ENCODE data around the gene WDR27.
"Not testable (repeated sequence)": the region's sequence is repeated elsewhere in the genome, so short reads cannot be mapped to it uniquely, and the experiment has no call there.

WDR27 gene

GRCh38 chr6:169697115-169697514, 4.7 kb downstream of the WDR27 start:
- peak; percentile 10 for TF ChIP-seq CTCF (IDR thresholded peaks at IDR 0.05; ENCODE audit: insufficient read depth, low read length, poor library complexity, severe bottlenecking)
- not testable (repeated sequence) for H2AFZ ChIP-seq (ENCODE audit: low read depth, low read length, severe bottlenecking); H3K9me2 ChIP-seq (replicated peaks; ENCODE audit: insufficient read depth, low read length); H3K27ac ChIP-seq (ENCODE audit: low read depth, low read length); H3K4me2 ChIP-seq (ENCODE audit: low read depth, low read length, poor library complexity, severe bottlenecking); H3F3A ChIP-seq (ENCODE audit: insufficient read depth); H3K9me3 ChIP-seq (ENCODE audit: insufficient read depth, low read length); H3K36me3 ChIP-seq (ENCODE audit: low read length); H3K9ac ChIP-seq (ENCODE audit: low read length); H4K20me1 ChIP-seq (ENCODE audit: low read depth, low read length); H3K4me3 ChIP-seq (ENCODE audit: insufficient read depth, low read length, poor library complexity, severe bottlenecking); H3K27me3 ChIP-seq (ENCODE audit: low read length)
- H3K79me2 ChIP-seq (ENCODE audit: insufficient read depth, low read length), result peaks cover 50% of the 10 kb centered on the region

GRCh38 chr6:169695131-169695530, 6.7 kb downstream of the WDR27 start:
- no peaks in the 10 kb centered on the region for H4K20me1 ChIP-seq (ENCODE audit: low read depth, low read length)
- H3F3A ChIP-seq (ENCODE audit: insufficient read depth), result 0 out of 2 replicates have a peak, but pooled peaks cover 3% of the 10 kb centered on the region
- H3K79me2 ChIP-seq (ENCODE audit: insufficient read depth, low read length), result peaks cover 41% of the 10 kb centered on the region
- no peaks in the 10 kb centered on the region for H3K9me3 ChIP-seq (ENCODE audit: insufficient read depth, low read length)
- 0 out of 2 replicates have a peak, but pooled peaks cover 5% of the 10 kb centered on the region for H3K36me3 ChIP-seq (ENCODE audit: low read length)
- no peak overlapping the region for H3K9ac ChIP-seq (ENCODE audit: low read length)
- no peak overlapping the region for H3K4me2 ChIP-seq (ENCODE audit: low read depth, low read length, poor library complexity, severe bottlenecking)
- no peak for TF ChIP-seq CTCF (IDR thresholded peaks at IDR 0.05; ENCODE audit: insufficient read depth, low read length, poor library complexity, severe bottlenecking)
- no peak for TF ChIP-seq EZH2phosphoT487 (conservative IDR thresholded peaks at IDR 0.05; ENCODE audit: low read length)
- no peaks in the 10 kb centered on the region for H3K9me2 ChIP-seq (replicated peaks; ENCODE audit: insufficient read depth, low read length)
- no peak overlapping the region for H3K27ac ChIP-seq (ENCODE audit: low read depth, low read length)
- H2AFZ ChIP-seq (ENCODE audit: low read depth, low read length, severe bottlenecking), result no peak overlapping the region
- no peaks in the 10 kb centered on the region for H3K27me3 ChIP-seq (ENCODE audit: low read length)
- H3K4me3 ChIP-seq (ENCODE audit: insufficient read depth, low read length, poor library complexity, severe bottlenecking), result no peak overlapping the region

- no peak overlapping the region for H3K4me2 ChIP-seq (ENCODE audit: low read depth, low read length, poor library complexity, severe bottlenecking)
- no peaks in the 10 kb centered on the region for H3K27me3 ChIP-seq (ENCODE audit: low read length)
- H3K9ac ChIP-seq (ENCODE audit: low read length), result no peak overlapping the region
- no peak for TF ChIP-seq EZH2phosphoT487 (conservative IDR thresholded peaks at IDR 0.05; ENCODE audit: low read length)
- no peaks in the 10 kb centered on the region for H4K20me1 ChIP-seq (ENCODE audit: low read depth, low read length)
- no peak overlapping the region for H2AFZ ChIP-seq (ENCODE audit: low read depth, low read length, severe bottlenecking)
- peaks cover 31% of the 10 kb centered on the region for H3K79me2 ChIP-seq (ENCODE audit: insufficient read depth, low read length)
- H3K9me2 ChIP-seq (replicated peaks; ENCODE audit: insufficient read depth, low read length), result no peaks in the 10 kb centered on the region
- no peak overlapping the region for H3K4me3 ChIP-seq (ENCODE audit: insufficient read depth, low read length, poor library complexity, severe bottlenecking)
- 0 out of 2 replicates have a peak, but pooled peaks cover 3% of the 10 kb centered on the region for H3F3A ChIP-seq (ENCODE audit: insufficient read depth)
- no peak overlapping the region for H3K27ac ChIP-seq (ENCODE audit: low read depth, low read length)
- peaks cover 16% of the 10 kb centered on the region for H3K36me3 ChIP-seq (ENCODE audit: low read length)
- H3K9me3 ChIP-seq (ENCODE audit: insufficient read depth, low read length), result no peaks in the 10 kb centered on the region
These were observed 9.3 kb downstream of the WDR27 start for GRCh38 chr6:169692516-169692915.

GRCh38 chr6:169691260-169691659, 10.6 kb downstream of the WDR27 start:
- H3K79me2 ChIP-seq (ENCODE audit: insufficient read depth, low read length), result peaks cover 31% of the 10 kb centered on the region
- TF ChIP-seq EZH2phosphoT487 (conservative IDR thresholded peaks at IDR 0.05; ENCODE audit: low read length) (no peak), CTCF (IDR thresholded peaks at IDR 0.05; ENCODE audit: insufficient read depth, low read length, poor library complexity, severe bottlenecking) (no peak)
- H3K4me3 ChIP-seq (ENCODE audit: insufficient read depth, low read length, poor library complexity, severe bottlenecking), result no peak overlapping the region
- no peak overlapping the region for H2AFZ ChIP-seq (ENCODE audit: low read depth, low read length, severe bottlenecking)
- no peak overlapping the region for H3K4me2 ChIP-seq (ENCODE audit: low read depth, low read length, poor library complexity, severe bottlenecking)
- H3K36me3 ChIP-seq (ENCODE audit: low read length), result peaks cover 29% of the 10 kb centered on the region
- H3K9me3 ChIP-seq (ENCODE audit: insufficient read depth, low read length), result peaks cover 6% of the 10 kb centered on the region; the same call in 1 of the 2 replicates
- H3K9me2 ChIP-seq (replicated peaks; ENCODE audit: insufficient read depth, low read length), result no peaks in the 10 kb centered on the region
- no peaks in the 10 kb centered on the region for H4K20me1 ChIP-seq (ENCODE audit: low read depth, low read length)
- 0 out of 2 replicates have a peak, but pooled peaks cover 3% of the 10 kb centered on the region for H3F3A ChIP-seq (ENCODE audit: insufficient read depth)
- H3K27ac ChIP-seq (ENCODE audit: low read depth, low read length), result no peak overlapping the region
- no peaks in the 10 kb centered on the region for H3K27me3 ChIP-seq (ENCODE audit: low read length)
- no peak overlapping the region for H3K9ac ChIP-seq (ENCODE audit: low read length)
